Measurements from ENCODE around the gene ALG14.

GRCh38 chr1:94953746-94954145 lies 119.0 kb downstream of the ALG14 start:
- no peak for TF ChIP-seq POLR2A (IDR thresholded peaks at IDR 0.05; ENCODE audit: low read depth, low read length)
- no peak for TF ChIP-seq POLR2AphosphoS5 (IDR thresholded peaks at IDR 0.05; ENCODE audit: low read depth, low read length)
